GM04503 (cell line): Measurements from ENCODE around the gene CNN2.

Experiments used
- DNase-seq: peaks from one replicate; pipeline ENCODE4 v3.0.0-alpha.2; 2012; ENCODE audit warnings: low read depth

The CNN2 gene

DNA sequence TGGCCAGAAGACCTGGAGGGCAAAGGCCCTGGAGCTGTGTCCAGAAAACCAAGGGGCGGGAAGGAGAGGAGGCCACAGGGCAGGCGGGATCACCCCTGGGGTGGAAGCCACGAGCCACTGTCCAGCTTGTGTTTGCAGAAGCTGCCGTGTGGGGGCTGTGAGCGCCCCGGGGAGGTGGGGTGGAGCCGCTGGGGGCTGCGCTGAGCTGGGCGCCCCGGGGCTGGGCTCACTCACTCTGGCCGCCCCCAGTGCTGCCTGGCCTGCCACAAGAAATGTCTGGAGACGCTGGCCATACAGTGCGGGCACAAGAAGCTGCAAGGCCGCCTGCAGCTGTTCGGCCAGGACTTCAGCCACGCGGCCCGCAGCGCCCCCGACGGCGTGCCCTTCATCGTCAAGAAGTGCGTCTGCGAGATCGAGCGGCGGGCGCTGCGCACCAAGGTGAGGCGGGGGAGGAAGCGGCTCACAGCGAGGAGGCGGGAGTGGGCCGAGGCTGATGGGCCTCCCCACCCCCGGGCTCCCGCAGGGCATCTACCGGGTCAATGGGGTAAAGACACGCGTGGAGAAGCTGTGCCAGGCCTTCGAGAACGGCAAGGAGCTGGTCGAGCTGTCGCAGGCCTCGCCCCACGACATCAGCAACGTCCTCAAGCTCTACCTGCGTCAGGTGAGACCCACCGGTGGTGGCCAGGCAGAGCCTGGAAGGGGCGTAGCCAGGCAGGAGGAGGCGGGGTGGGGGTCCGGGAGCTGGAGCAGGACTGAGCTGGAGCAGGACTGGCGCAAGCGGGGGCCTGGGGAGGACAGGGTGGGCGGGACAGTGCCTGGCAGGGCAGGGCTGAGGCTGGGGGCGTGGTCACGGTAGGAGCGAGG lies 55.1 kb downstream of the CNN2 start:
- DNase-seq, result no peak

DNA sequence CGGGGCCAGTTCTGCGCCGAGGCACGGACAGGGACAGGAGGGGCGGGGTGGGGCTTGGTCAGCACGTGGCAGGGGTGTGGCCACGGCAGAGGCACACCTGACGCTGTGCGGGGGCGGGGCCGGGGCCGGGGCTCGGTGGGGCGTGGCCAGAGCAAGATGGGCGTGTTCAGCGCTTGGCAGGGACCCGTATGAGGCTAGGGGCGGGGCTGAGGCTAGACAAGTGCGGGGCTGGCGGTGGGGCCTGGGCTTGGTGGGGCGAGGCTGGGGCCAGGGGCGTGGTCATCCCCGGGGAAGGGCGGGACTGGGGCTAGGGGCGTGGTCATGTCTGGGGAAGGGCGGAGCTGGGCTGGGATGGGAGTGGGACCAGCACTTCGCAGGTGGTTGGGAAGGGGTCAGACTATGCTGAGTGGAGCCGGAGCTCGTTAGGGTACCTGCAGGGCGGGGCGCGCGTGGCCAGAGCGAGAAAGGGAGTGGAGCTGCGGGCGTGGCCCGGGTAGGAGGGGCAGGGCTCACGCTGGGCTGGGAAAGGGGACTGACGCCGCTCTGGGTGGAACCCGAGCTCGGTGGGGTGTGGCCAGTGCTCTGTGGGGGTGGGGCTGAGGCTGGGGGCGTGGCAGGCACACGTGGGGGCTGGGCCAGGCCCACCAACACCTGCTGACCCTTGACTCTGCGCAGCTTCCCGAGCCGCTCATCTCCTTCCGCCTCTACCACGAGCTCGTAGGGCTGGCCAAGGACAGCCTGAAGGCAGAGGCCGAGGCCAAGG lies 55.9 kb downstream of the CNN2 start:
- no peak for DNase-seq

DNA sequence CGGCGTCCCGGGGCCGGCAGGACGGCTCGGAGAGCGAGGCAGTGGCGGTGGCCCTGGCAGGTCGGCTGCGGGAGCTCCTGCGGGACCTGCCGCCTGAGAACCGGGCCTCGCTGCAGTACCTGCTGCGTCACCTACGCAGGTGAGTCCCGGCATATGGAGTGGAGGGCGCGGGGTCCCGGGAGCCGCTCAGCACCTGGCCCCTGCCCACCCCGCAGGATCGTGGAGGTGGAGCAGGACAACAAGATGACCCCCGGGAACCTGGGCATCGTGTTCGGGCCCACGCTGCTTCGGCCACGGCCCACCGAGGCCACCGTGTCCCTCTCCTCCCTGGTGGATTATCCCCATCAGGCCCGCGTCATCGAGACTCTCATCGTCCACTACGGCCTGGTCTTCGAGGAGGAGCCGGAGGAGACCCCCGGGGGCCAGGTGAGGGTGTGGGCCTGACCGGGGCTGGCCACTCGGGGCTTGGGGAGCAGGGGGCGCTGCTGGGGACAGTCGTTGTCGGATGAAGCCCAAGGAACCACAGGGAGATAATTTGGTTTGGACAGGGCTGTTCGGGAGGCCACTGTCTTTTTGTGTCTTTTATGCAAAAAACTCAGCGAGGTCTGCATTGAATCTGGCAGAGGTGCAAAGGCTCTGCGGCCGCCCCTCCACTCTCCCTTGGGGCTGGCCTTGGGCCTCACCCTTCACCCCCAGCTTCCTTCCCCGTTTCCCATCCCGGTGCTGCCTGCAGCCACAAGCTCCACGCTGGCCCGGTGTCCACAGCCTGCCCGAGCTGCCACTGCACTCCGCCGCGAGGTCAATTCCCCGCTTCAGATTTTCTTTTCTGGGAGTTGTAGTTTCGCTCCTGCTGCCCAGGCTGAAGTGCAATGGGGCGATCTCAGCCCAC lies 56.8 kb downstream of the CNN2 start:
- no peak for DNase-seq

DNA sequence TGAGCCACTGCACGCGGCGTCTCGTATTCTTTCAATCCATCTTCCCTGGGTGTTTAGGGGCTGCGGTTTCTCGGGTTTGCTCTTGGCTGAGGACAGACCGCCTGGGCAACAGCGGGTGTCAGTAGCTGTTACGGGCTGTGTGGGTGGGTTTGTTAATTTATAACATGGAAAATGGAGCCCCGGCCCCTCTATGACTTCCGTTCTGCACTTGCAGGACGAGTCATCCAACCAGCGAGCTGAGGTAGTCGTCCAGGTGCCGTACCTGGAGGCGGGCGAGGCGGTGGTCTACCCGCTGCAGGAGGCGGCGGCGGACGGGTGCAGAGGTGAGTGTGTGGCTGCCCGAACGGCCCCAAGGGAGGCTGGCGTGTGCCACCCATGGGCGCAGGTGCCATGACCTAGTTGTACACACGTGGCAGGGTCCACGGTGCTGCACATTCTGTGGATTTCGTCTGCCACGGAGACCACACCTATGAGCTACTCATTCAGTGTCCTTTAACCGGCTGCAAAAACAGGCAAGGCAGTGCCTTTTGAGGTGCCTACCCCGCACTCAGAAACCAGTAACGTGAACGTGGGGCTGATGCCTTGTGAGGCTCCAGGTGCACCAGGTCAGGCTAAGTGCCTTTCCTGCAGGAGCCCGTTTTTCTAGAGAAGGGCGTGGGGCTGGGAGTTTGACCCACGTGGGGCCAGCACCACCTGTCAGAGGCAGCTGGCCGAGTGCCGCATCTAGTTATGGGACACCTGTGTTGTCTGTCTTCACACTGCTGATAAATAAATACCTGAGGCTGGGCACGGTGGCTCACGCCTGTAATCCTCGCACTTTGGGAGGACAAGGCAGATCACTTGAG lies 57.8 kb downstream of the CNN2 start:
- DNase-seq, result no peak

DNA sequence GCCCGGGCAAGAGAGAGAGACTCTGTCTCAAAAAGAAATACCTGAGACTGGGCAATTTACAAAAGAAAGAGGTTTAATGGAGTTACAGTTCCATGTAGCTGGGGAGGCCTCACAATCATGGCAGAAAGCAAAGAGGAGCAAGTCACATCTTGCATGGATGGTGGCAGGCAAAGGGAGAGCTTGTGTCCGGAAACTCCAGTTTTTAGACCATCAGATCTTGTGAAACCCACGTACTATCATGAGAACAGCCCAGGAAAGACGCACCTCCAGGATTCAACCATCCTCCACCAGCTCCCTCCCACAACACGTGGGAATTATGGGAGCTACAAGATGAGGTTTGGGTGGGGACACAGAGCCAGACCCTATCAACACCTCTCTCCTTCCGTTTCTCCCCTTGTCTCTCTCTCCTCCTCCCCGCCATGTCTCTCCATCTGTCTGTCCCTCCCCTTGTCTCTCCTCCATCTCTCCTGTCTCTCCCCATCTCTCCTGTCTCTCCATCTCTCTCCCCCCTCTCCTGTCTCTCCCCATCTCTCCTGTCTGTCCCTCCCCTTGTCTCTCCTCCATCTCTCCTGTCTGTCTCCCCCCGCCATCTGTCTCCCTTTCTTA lies 58.7 kb downstream of the CNN2 start:
- no peak for DNase-seq

DNA sequence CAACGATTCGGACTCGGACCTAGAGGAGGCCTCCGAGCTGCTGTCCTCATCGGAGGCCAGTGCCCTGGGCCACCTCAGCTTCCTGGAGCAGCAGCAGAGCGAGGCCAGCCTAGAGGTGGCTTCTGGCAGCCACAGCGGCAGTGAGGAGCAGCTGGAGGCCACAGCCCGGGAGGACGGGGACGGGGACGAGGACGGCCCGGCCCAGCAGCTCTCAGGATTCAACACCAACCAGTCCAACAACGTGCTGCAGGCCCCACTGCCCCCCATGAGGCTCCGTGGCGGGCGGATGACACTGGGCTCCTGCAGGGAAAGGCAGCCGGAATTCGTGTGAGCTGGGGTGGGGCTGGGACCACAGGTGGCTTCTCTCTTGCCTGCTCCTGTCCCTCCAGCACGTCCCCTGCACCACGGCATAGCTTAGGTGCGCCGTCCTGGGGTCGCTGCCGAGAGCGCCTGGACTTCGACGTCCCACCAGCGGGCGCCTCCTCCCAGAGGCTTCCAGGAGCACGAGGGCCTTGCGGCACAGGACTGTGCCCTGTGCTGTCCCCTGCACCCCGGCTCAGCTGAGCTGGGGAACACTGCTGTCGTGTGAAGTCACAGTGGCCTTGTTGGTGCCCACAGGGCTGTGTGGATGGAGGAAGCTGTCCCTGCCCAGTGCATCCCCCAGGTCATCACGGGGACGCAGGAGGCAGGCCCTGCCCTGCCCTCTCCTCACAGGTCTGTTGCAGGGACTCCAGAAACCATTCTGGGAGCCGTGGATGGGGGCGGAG lies 59.5 kb downstream of the CNN2 start:
- no peak for DNase-seq

DNA sequence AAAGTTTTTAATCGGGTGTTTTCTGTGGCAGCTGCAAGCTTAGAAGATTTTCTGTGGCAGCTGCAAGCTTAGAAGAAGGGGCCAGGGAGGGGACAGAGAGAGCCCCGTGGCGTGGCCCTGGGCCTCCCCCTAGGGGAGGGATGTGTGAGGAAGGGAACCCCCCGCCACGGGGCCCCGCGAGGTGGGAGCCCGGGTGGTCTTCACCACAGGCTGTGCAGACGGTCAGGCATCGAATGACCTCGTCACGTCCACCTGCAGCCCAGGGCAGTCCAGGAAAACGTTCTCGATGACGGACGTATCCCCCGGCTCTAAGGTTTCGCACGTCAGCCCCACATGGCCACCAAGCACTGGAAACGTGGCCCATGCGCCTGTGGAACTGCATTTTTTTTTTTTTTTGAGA lies 60.2 kb downstream of the CNN2 start:
- no peak for DNase-seq

DNA sequence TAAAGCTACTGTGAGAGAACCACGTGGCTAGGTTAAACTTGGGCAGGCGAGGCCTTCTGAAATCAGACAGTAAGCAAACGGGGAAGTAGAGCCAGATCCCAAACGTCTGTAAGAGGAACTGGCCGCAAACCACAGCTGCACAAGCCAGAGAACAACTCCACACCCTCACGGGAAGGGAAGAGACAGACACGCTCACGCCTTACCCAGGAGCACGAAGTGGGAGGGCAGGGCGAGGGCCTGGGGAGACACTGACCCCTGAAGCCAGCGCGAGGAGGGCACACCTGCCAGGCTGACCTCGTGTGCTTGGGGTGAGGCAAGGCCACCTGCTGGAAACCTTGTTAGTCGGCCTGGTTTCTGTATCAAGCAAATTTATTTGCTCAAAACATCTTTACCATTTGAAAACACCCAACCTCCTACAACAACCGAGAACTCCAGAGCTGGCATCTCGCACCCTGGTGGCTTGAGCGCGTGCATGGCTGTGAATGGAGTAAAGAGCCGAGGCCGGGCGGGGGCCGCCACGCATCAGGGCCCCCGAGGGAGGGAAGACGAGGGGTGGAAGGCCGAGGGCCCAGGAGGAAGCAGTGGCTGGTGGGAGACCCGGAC lies 61.5 kb downstream of the CNN2 start:
- DNase-seq, result no peak

DNA sequence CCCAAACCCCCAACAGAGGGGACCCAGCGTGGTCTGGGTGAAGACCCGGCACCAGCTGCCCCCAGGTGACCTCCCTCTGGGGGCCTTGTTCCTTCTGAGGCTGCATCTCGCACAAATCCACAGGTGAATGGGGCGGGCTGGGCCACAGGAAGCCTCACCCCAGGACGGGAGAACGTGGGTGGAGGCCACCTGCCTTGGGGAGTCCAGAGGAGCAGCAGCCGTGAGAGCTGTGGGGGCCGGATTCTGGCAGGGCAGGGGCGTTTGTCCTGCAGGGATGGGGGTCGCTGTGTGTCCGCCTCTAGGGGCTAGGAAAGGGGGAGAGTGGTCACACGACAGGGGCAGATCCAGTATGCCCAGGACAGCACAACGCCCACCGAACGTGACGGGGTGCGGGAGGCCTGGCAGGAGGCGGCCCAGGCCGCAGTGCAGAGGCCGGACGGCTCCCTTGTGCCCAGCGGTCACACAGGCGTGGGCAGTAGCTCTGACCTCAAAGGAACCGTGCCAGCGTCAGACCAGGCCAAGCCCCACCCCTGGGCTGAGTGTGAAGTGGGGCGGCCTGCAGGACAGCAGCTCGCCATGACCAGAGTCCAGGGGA lies 62.1 kb downstream of the CNN2 start:
- no peak for DNase-seq
